Subcutaneous abdominal adipose tissue (tissue), 5 donors: ENCODE results near the gene PCIF1.

Source experiments
- H3K27ac ChIP-seq: one replicate; pipeline ENCODE4 v1.7.0; 2013; ENCODE audit warnings: low read depth, mild to moderate bottlenecking, inconsistent platforms, low read length, moderate library complexity
- H3K27me3 ChIP-seq, 5 donors: one replicate each; pipeline ENCODE4 v1.7.0; 2013; ENCODE audit warnings: low read length in 5 of 5, inconsistent platforms in 1 of 5; ENCODE audit not compliant: control insufficient read depth in 5 of 5, insufficient read depth in 4 of 5
- H3K36me3 ChIP-seq, 5 donors: one replicate each; pipeline ENCODE4 v1.7.0; 2013; ENCODE audit warnings: low read length in 5 of 5; ENCODE audit not compliant: control insufficient read depth in 5 of 5, insufficient read depth in 5 of 5
- H3K4me1 ChIP-seq, 5 donors: one replicate each; pipeline ENCODE4 v1.7.0; 2013; ENCODE audit warnings: low read length in 5 of 5, mild to moderate bottlenecking in 3 of 5, moderate library complexity in 1 of 5; ENCODE audit not compliant: control insufficient read depth in 5 of 5, insufficient read depth in 5 of 5
- H3K4me3 ChIP-seq, 5 donors: one replicate each; pipeline ENCODE4 v1.7.0; 2013; ENCODE audit warnings: low read length in 5 of 5, low read depth in 1 of 5
- H3K9ac ChIP-seq, 5 donors: one replicate each; pipeline ENCODE4 v1.7.0; 2013; ENCODE audit warnings: low read length in 5 of 5, mild to moderate bottlenecking in 4 of 5, moderate library complexity in 3 of 5
- H3K9me3 ChIP-seq, 5 donors: one replicate each; pipeline ENCODE4 v1.7.0; 2013; ENCODE audit warnings: low read length in 5 of 5; ENCODE audit not compliant: control insufficient read depth in 5 of 5
- donor health status: healthy.
- donor health status: healthy.
- donor health status: healthy.
- donor health status: healthy.
- donor health status: healthy.

Gene PCIF1

GRCh38 chr20:45912344-45912682 is 22.2 kb upstream of the PCIF1 start:
- peaks cover 0 to 12% (median 7%) of the 10 kb centered on the region in 5 donors for H3K36me3 ChIP-seq
- no peaks in the 10 kb centered on the region for H3K9me3 ChIP-seq
- H3K27ac ChIP-seq, result peak overlapping the region; percentile 72
- H3K9ac ChIP-seq, result peak overlapping the region in 3 of 5 donors; percentile 62 to 74 (median 64)
- peaks cover 0 to 45% (median 38%) of the 10 kb centered on the region in 5 donors for H3K4me1 ChIP-seq
- peak overlapping the region; percentile 57 to 85 (median 75) for H3K4me3 ChIP-seq
- H3K27me3 ChIP-seq, result no peaks in the 10 kb centered on the region

GRCh38 chr20:45913116-45913515 is 21.4 kb upstream of the PCIF1 start:
- H3K36me3 ChIP-seq, result peaks cover 0 to 5% (median 2%) of the 10 kb centered on the region in 5 donors
- H3K4me3 ChIP-seq, result no peak overlapping the region
- peaks cover 0 to 53% (median 42%) of the 10 kb centered on the region in 5 donors for H3K4me1 ChIP-seq
- H3K9ac ChIP-seq, result no peak overlapping the region
- no peaks in the 10 kb centered on the region for H3K27me3 ChIP-seq
- no peaks in the 10 kb centered on the region for H3K9me3 ChIP-seq
- peak overlapping the region; percentile 72 for H3K27ac ChIP-seq

- Histone ChIP-seq H3K9ac (no peak overlapping the region), H3K27ac (peak overlapping the region; percentile 66), H3K4me3 (no peak overlapping the region), H3K4me1 (peaks cover 5 to 55% (median 45%) of the 10 kb centered on the region in 5 donors), H3K27me3 (no peaks in the 10 kb centered on the region), H3K9me3 (no peaks in the 10 kb centered on the region), H3K36me3 (no peaks in the 10 kb centered on the region)
Observed at GRCh38 chr20:45917790-45918141, 16.7 kb upstream of the PCIF1 start.

GRCh38 chr20:45918182-45918737 is 16.2 kb upstream of the PCIF1 start:
- peak overlapping the region in 2 of 5 donors; percentile 16 to 62 for H3K9ac ChIP-seq

GRCh38 chr20:45918779-45919537 is 15.5 kb upstream of the PCIF1 start:
- H3K4me1 ChIP-seq, result peaks cover 5 to 58% (median 49%) of the 10 kb centered on the region in 5 donors
- H3K9ac ChIP-seq, result peak overlapping the region in 1 of 5 donors; percentile 62
- no peaks in the 10 kb centered on the region for H3K9me3 ChIP-seq
- H3K27me3 ChIP-seq, result no peaks in the 10 kb centered on the region
- peak overlapping the region in 1 of 5 donors; percentile 12 for H3K4me3 ChIP-seq
- no peaks in the 10 kb centered on the region for H3K36me3 ChIP-seq
- H3K27ac ChIP-seq, result peak overlapping the region; percentile 74

More at GRCh38 chr20:45918182-45918737, 16.2 kb upstream of the PCIF1 start:
- Histone ChIP-seq H3K27ac (peak overlapping the region; percentile 66), H3K4me3 (no peak overlapping the region), H3K4me1 (peaks cover 5 to 55% (median 45%) of the 10 kb centered on the region in 5 donors), H3K36me3 (no peaks in the 10 kb centered on the region), H3K9me3 (no peaks in the 10 kb centered on the region), H3K27me3 (no peaks in the 10 kb centered on the region)

GRCh38 chr20:45919542-45920399 is 14.7 kb upstream of the PCIF1 start:
- H3K4me1 ChIP-seq, result peaks cover 7 to 59% (median 57%) of the 10 kb centered on the region in 5 donors
- H3K27me3 ChIP-seq, result no peaks in the 10 kb centered on the region
- H3K4me3 ChIP-seq, result peak overlapping the region in 4 of 5 donors; percentile 2 to 25 (median 17)
- no peaks in the 10 kb centered on the region for H3K36me3 ChIP-seq
- H3K27ac ChIP-seq, result peak overlapping the region; percentile 74
- peak overlapping the region; percentile 38 to 60 (median 56) for H3K9ac ChIP-seq
- H3K9me3 ChIP-seq, result no peaks in the 10 kb centered on the region

- Histone ChIP-seq H3K36me3 (no peaks in the 10 kb centered on the region), H3K4me3 (peak overlapping the region in 1 of 5 donors; percentile 22), H3K4me1 (peaks cover 7 to 67% (median 56%) of the 10 kb centered on the region in 5 donors), H3K27ac (peak overlapping the region; percentile 74), H3K9me3 (no peaks in the 10 kb centered on the region), H3K9ac (peak overlapping the region in 4 of 5 donors; percentile 53 to 60 (median 58)), H3K27me3 (no peaks in the 10 kb centered on the region)
Observed at GRCh38 chr20:45920462-45921336, 13.8 kb upstream of the PCIF1 start.

GRCh38 chr20:45921337-45922189 is 12.9 kb upstream of the PCIF1 start:
- no peak overlapping the region for H3K4me3 ChIP-seq
- H3K27ac ChIP-seq, result no peak overlapping the region
- H3K4me1 ChIP-seq, result peaks cover 7 to 69% (median 56%) of the 10 kb centered on the region in 5 donors
- no peaks in the 10 kb centered on the region for H3K36me3 ChIP-seq
- H3K27me3 ChIP-seq, result no peaks in the 10 kb centered on the region
- no peak overlapping the region for H3K9ac ChIP-seq
- H3K9me3 ChIP-seq, result no peaks in the 10 kb centered on the region
